KBM-7 (cell line): ENCODE data around the gene INTS7.

Experiments
- DNase-seq: peaks from one replicate; pipeline ENCODE4 v3.0.0-alpha.2; 2015
- in situ Hi-C: fragments of 300-500 bp; cut with MboI; formaldehyde crosslinking; loops from 2 replicates; pipeline ENCODE4 v1.14.3; 2020; ENCODE audit warnings: low sequenced_read_pairs, low pct_unique_long_range_greater_than_20kb, mixed read lengths

Gene INTS7

GRCh38 chr1:211894312-211894711 lies 141.0 kb downstream of the INTS7 start:
- in situ Hi-C loops = no loop called here
- no peak for DNase-seq

- in situ Hi-C loops = no loop called here
- DNase-seq = no peak
These were observed 142.1 kb downstream of the INTS7 start for GRCh38 chr1:211893260-211893659.

- in situ Hi-C loops = no loop called here
- no peak for DNase-seq
These were observed 142.8 kb downstream of the INTS7 start for GRCh38 chr1:211892577-211892976.

GRCh38 chr1:211891708-211892107 lies 143.6 kb downstream of the INTS7 start:
- in situ Hi-C loops = no loop called here
- no peak for DNase-seq
